ENCODE results near the gene AHSA1.

The AHSA1 gene

GRCh38 chr14:77511486-77512162, 53.7 kb downstream of the AHSA1 start:
- no peak for DNase-seq

- DNase-seq: no peak
Measured at GRCh38 chr14:77516126-77516525, 58.2 kb downstream of the AHSA1 start.
